ENCODE results near the gene CCDC91. TPM values are rescaled to one million over a fixed set of nuclear protein-coding genes. Genes with fewer than 3 reads are reported as not detected.

CCDC91 gene
- total RNA-seq, 4 donors from 2014 or later, result 55.6 to 74.0 (median 62.6) TPM

DNA sequence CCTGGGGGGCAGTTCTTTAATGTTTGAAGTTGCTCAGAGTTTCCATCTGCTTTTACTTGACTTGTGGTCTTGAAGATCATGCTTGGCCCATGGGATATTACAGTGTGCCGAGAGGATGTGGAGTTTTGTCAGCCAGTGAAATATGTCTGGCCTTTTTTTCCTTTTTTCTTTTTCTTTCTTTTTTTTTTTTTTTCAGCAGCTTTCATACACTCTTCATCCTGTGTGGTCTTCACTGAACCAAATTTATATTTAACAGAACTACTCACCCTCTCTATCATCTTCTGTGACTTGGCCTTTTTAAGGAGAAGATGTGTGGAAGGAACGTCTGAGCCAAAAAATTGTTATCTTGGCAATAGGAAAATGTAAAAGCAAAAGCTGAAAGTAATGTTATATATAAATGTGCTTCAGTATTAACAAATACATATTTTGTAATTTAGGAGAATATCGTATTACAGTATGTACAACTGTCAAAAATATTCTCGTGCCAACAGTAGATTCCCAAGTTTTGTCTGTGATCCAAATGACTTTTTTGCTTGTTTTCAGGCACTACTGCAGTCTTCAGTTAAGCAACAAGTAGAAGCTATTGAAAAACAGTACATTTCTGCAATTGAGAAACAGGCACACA, 200.6 kb downstream of the CCDC91 start:
- no peaks in the 10 kb centered on the region for H3K9me3 ChIP-seq
- no peaks in the 10 kb centered on the region for H3K36me3 ChIP-seq
- H3K4me3 ChIP-seq (replicated peaks in 1 of 3), result no peak overlapping the region
- H3K27ac ChIP-seq, result no peak overlapping the region
- TF ChIP-seq, protein P1, sequence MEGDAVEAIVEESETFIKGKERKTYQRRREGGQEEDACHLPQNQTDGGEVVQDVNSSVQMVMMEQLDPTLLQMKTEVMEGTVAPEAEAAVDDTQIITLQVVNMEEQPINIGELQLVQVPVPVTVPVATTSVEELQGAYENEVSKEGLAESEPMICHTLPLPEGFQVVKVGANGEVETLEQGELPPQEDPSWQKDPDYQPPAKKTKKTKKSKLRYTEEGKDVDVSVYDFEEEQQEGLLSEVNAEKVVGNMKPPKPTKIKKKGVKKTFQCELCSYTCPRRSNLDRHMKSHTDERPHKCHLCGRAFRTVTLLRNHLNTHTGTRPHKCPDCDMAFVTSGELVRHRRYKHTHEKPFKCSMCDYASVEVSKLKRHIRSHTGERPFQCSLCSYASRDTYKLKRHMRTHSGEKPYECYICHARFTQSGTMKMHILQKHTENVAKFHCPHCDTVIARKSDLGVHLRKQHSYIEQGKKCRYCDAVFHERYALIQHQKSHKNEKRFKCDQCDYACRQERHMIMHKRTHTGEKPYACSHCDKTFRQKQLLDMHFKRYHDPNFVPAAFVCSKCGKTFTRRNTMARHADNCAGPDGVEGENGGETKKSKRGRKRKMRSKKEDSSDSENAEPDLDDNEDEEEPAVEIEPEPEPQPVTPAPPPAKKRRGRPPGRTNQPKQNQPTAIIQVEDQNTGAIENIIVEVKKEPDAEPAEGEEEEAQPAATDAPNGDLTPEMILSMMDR (IDR thresholded peaks at IDR 0.05), result no peak
- no peak for TF ChIP-seq POLR2A (IDR thresholded peaks at IDR 0.05)
- no peak for DNase-seq
- whole genome bisulfite sequencing, 2 donors, result 68 to 79% methylated on average over 4 of the region's 4 CpGs
- H3K27me3 ChIP-seq, result no peaks in the 10 kb centered on the region
- intact Hi-C loops (cut with DNase I), result no loop called here
- H3K4me1 ChIP-seq, result no peaks in the 10 kb centered on the region

- no peak overlapping the region for H3K4me3 ChIP-seq (replicated peaks in 1 of 3)
- intact Hi-C loops (cut with DNase I), result no loop called here
- DNase-seq, result no peak
- no peaks in the 10 kb centered on the region for H3K4me1 ChIP-seq
- H3K27me3 ChIP-seq, result no peaks in the 10 kb centered on the region
- TF ChIP-seq, protein P1 (IDR thresholded peaks at IDR 0.05), result no peak
- TF ChIP-seq POLR2A (IDR thresholded peaks at IDR 0.05), result no peak
- WGBS, 2 donors, result 73 to 80% methylated on average over 1 of the region's 1 CpG
- H3K9me3 ChIP-seq, result no peaks in the 10 kb centered on the region
- no peak overlapping the region for H3K27ac ChIP-seq
- no peaks in the 10 kb centered on the region for H3K36me3 ChIP-seq
Observed at GRCh38 chr12:28409892-28410291, 219.6 kb downstream of the CCDC91 start.

- 93 to 94% methylated on average over 6 of the region's 6 CpGs for WGBS, 2 donors
- Histone ChIP-seq H3K27ac (no peak overlapping the region), H3K4me3 (replicated peaks in 1 of 3) (no peak overlapping the region), H3K4me1 (no peaks in the 10 kb centered on the region), H3K27me3 (no peaks in the 10 kb centered on the region), H3K36me3 (no peaks in the 10 kb centered on the region), H3K9me3 (no peaks in the 10 kb centered on the region)
- DNase-seq, result no peak
- intact Hi-C loops (cut with DNase I), result no loop called here
- TF ChIP-seq POLR2A (IDR thresholded peaks at IDR 0.05), result no peak
- TF ChIP-seq, protein P1 (IDR thresholded peaks at IDR 0.05), result no peak
Observed at GRCh38 chr12:28413460-28414109, 223.3 kb downstream of the CCDC91 start.

- H3K27ac ChIP-seq, result no peak overlapping the region
- no peak for DNase-seq
- H3K36me3 ChIP-seq, result no peaks in the 10 kb centered on the region
- intact Hi-C loops (cut with DNase I), result no loop called here
- H3K4me3 ChIP-seq (replicated peaks in 1 of 3), result no peak overlapping the region
- WGBS, 2 donors, result 32 to 44% methylated on average over 1 of the region's 1 CpG
- no peak for TF ChIP-seq POLR2A (IDR thresholded peaks at IDR 0.05)
- TF ChIP-seq, protein P1 (IDR thresholded peaks at IDR 0.05), result no peak
- no peaks in the 10 kb centered on the region for H3K4me1 ChIP-seq
- no peaks in the 10 kb centered on the region for H3K27me3 ChIP-seq
- H3K9me3 ChIP-seq, result no peaks in the 10 kb centered on the region
Observed at GRCh38 chr12:28415755-28416154, 225.5 kb downstream of the CCDC91 start.

GRCh38 chr12:28421374-28421773, 231.1 kb downstream of the CCDC91 start:
- 96 to 98% methylated on average over 1 of the region's 1 CpG for WGBS, 2 donors
- DNase-seq, result no peak
- H3K4me3 ChIP-seq (replicated peaks in 1 of 3), result no peak overlapping the region
- H3K27me3 ChIP-seq, result no peaks in the 10 kb centered on the region
- H3K36me3 ChIP-seq, result no peaks in the 10 kb centered on the region
- no peak for TF ChIP-seq POLR2A (IDR thresholded peaks at IDR 0.05)
- no peaks in the 10 kb centered on the region for H3K9me3 ChIP-seq
- no peak overlapping the region for H3K27ac ChIP-seq
- intact Hi-C loops (cut with DNase I), result no loop called here
- H3K4me1 ChIP-seq, result peaks cover 0 to 7% of the 10 kb centered on the region in 2 donors
